NB4 (cell line): ENCODE data around the gene SENP1.

Experiments
- CTCF ChIP-seq: IDR thresholded peaks from one replicate; pipeline ENCODE4 v1.5.1; 2012; ENCODE audit warnings: low read depth, low read length
- MYC ChIP-seq: IDR thresholded peaks from 2 replicates; pipeline ENCODE4 v1.6.1; 2011; ENCODE audit warnings: low read depth, low read length
- POLR2A ChIP-seq: IDR thresholded peaks from 2 replicates; pipeline ENCODE4 v1.6.1; 2011; ENCODE audit warnings: mild to moderate bottlenecking; ENCODE audit not compliant: insufficient read length; ENCODE audit errors: extremely low read depth

GRCh38 chr12:48121522-48121921, 15.6 kb upstream of the SENP1 start:
- no peak for TF ChIP-seq CTCF
- TF ChIP-seq POLR2A, result no peak
- TF ChIP-seq MYC, result no peak
